Measurements from ENCODE around the gene INPP5A. TPM values are rescaled to one million over a fixed set of nuclear protein-coding genes. Genes with fewer than 3 reads are reported as not detected.

INPP5A gene
- total RNA-seq, 3 donors from 2014 or later = 26.6 to 50.6 (median 38.7) TPM

DNA sequence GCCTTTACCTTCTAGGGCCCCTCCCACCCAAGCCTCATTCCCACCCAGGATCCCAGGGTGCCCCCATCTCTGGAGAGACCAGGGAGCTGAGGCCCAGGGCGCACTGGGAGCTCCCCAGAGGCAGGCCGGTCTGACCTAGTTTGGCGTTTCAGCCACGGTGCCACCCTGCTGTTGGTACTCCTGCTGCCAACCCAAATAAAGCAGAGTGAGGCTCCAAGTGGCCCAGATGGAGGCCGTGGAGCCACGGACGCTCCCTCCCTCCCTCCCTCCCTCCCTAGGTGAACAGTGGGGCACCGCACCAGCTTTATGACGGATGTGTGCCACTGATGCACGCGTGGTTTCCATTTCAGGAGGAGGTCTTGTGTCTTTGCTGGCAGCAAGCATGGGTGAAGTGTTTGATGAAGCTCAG is 1.8 kb downstream of the INPP5A start:
- DNase-seq (ENCODE audit: low spot score in 2 of 2) = peak in 1 of 2 donors; percentile 56

DNA sequence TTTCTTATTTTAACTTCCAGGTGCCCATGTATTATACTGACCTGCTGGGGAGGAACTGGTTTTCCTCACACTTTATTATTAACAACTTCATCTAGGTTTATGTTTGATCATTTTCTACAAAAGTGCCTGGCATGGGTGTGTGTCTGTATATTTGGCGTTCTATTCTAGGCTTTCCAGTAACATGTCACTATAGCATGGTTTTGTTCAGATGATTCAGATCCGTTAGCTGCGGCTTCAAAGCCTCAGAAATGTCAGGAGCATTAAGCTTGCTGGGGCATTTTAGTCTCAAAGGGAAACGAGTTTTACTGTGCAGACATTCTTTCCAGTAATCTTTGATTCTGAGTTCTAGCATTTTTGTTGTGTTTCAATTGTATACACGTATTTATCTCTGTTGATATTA is 2.3 kb downstream of the INPP5A start:
- H3K36me3 ChIP-seq = no peaks in the 10 kb centered on the region
- H3K4me3 ChIP-seq = peak overlapping the region in 1 of 3 donors; percentile 18
- no peak for TF ChIP-seq POLR2AphosphoS5 (IDR thresholded peaks at IDR 0.05)
- TF ChIP-seq, protein P1, sequence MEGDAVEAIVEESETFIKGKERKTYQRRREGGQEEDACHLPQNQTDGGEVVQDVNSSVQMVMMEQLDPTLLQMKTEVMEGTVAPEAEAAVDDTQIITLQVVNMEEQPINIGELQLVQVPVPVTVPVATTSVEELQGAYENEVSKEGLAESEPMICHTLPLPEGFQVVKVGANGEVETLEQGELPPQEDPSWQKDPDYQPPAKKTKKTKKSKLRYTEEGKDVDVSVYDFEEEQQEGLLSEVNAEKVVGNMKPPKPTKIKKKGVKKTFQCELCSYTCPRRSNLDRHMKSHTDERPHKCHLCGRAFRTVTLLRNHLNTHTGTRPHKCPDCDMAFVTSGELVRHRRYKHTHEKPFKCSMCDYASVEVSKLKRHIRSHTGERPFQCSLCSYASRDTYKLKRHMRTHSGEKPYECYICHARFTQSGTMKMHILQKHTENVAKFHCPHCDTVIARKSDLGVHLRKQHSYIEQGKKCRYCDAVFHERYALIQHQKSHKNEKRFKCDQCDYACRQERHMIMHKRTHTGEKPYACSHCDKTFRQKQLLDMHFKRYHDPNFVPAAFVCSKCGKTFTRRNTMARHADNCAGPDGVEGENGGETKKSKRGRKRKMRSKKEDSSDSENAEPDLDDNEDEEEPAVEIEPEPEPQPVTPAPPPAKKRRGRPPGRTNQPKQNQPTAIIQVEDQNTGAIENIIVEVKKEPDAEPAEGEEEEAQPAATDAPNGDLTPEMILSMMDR (IDR thresholded peaks at IDR 0.05) = no peak
- no peak for TF ChIP-seq POLR2A (IDR thresholded peaks at IDR 0.05)
- H3K4me1 ChIP-seq = peaks cover 6 to 22% of the 10 kb centered on the region in 2 donors
- H3K27ac ChIP-seq = peak overlapping the region in 1 of 2 donors; percentile 75
- no peak for DNase-seq (ENCODE audit: low spot score in 2 of 2)
- intact Hi-C loops (cut with DNase I; ENCODE audit: low total_unique reads) = no loop called here
- no peaks in the 10 kb centered on the region for H3K9me3 ChIP-seq
- no peaks in the 10 kb centered on the region for H3K27me3 ChIP-seq

More for the DNA sequence above, 1.8 kb downstream of the INPP5A start:
- Histone ChIP-seq H3K27me3 (no peaks in the 10 kb centered on the region), H3K9me3 (no peaks in the 10 kb centered on the region), H3K4me3 (peak overlapping the region; percentile 18 to 83 (median 69)), H3K27ac (peak overlapping the region; percentile 73 to 75), H3K4me1 (peaks cover 6 to 22% of the 10 kb centered on the region in 2 donors), H3K36me3 (no peaks in the 10 kb centered on the region)
- TF ChIP-seq, protein P1 (IDR thresholded peaks at IDR 0.05) = no peak
- TF ChIP-seq POLR2A (IDR thresholded peaks at IDR 0.05) (no peak), POLR2AphosphoS5 (IDR thresholded peaks at IDR 0.05) (no peak)
- intact Hi-C loops (cut with DNase I; ENCODE audit: low total_unique reads) = no loop called here

DNA sequence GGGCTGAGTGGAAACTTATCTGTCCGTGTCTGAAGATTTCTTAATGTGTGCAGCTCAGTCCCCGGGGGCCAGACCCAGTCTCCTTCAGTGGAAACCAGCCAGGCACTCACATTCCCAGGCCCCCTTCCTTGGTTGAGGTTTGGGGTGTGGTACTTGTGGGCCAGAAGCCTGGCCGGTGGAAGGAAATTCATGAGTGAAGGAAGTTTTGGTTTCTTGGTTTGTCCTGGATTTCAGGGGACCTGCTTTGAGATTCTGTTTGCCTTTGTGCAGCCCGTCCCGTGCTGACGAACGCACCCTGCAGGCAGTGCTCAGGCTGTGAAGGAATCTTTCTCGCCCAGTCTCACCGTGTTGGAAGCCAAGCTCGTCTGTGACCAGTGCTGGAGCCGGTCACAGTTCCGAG is 2.9 kb downstream of the INPP5A start:
- no peaks in the 10 kb centered on the region for H3K9me3 ChIP-seq
- no peak for TF ChIP-seq POLR2AphosphoS5 (IDR thresholded peaks at IDR 0.05)
- TF ChIP-seq, protein P1 (IDR thresholded peaks at IDR 0.05) = no peak
- H3K27ac ChIP-seq = peak overlapping the region in 1 of 2 donors; percentile 43
- DNase-seq (ENCODE audit: low spot score in 2 of 2) = no peak
- peak overlapping the region in 2 of 3 donors; percentile 0 to 35 for H3K4me3 ChIP-seq
- H3K36me3 ChIP-seq = no peaks in the 10 kb centered on the region
- H3K27me3 ChIP-seq = no peaks in the 10 kb centered on the region
- intact Hi-C loops (cut with DNase I; ENCODE audit: low total_unique reads) = no loop called here
- H3K4me1 ChIP-seq = peaks cover 6 to 22% of the 10 kb centered on the region in 2 donors

DNA sequence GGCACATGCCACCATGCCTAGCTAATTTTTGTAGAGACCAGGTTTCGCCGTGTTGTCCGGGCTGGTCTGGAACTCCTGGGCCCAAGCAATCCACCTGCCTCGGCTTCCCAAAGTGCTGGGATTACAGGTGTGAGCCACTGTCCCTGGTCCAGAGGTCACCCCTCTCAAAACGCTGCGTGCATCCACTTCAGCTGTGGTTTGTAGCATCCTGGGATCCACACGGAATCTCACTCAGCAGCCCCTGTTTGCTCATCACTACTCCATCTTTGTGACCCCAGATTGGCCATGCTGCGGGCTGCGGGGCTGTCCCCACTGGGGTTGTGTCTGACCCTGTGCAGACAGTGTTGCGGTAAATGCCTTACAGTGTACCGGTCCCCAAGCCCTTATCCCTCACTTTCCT is 3.5 kb downstream of the INPP5A start:
- H3K27me3 ChIP-seq = peaks cover 0 to 2% of the 10 kb centered on the region in 2 donors
- DNase-seq (ENCODE audit: low spot score in 2 of 2) = no peak
- intact Hi-C loops (cut with DNase I; ENCODE audit: low total_unique reads) = no loop called here
- no peak overlapping the region for H3K27ac ChIP-seq
- no peak for TF ChIP-seq POLR2A (IDR thresholded peaks at IDR 0.05)
- TF ChIP-seq, protein P1 (IDR thresholded peaks at IDR 0.05) = no peak
- no peak for TF ChIP-seq POLR2AphosphoS5 (IDR thresholded peaks at IDR 0.05)
- H3K9me3 ChIP-seq = no peaks in the 10 kb centered on the region
- H3K36me3 ChIP-seq = no peaks in the 10 kb centered on the region
- peaks cover 6 to 22% of the 10 kb centered on the region in 2 donors for H3K4me1 ChIP-seq
- H3K4me3 ChIP-seq = peak overlapping the region in 1 of 3 donors; percentile 35

DNA sequence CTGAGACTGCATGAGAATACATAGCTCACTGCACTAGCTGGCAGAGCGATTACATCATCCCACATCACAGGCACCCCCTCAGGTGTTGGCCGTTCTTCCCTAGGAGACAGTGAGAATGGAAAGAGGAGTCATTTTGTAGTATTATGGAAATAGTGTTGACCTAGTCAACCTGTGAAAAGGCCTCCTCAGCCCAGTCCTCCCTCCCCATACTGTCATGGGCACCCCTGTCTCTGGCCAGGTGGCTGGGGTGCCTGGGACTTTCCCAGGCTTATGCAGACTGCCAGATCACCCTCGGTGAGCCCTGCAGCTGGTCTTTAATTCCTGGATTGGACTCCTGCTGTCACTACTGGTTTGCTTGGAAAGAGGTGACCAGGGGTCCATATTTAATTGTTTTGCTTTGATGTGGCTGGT is 4.0 kb downstream of the INPP5A start:
- peak in 1 of 2 donors; percentile 62 for DNase-seq (ENCODE audit: low spot score in 2 of 2)
- H3K27me3 ChIP-seq = peaks cover 0 to 2% of the 10 kb centered on the region in 2 donors
- TF ChIP-seq POLR2A (IDR thresholded peaks at IDR 0.05) = no peak
- TF ChIP-seq, protein P1 (IDR thresholded peaks at IDR 0.05) = no peak
- no peak for TF ChIP-seq POLR2AphosphoS5 (IDR thresholded peaks at IDR 0.05)
- H3K27ac ChIP-seq = no peak overlapping the region
- H3K4me3 ChIP-seq = no peak overlapping the region
- no peaks in the 10 kb centered on the region for H3K9me3 ChIP-seq
- intact Hi-C loops (cut with DNase I; ENCODE audit: low total_unique reads) = no loop called here
- peaks cover 6 to 22% of the 10 kb centered on the region in 2 donors for H3K4me1 ChIP-seq
- no peaks in the 10 kb centered on the region for H3K36me3 ChIP-seq
